ENCODE measurements around the gene SIPA1.
"Not testable (repeated sequence)": the region's sequence is repeated elsewhere in the genome, so short reads cannot be mapped to it uniquely, and the experiment has no call there.

The SIPA1 gene

GRCh38 chr11:65660038-65660437 lies 22.1 kb downstream of the SIPA1 start:
- no peak overlapping the region for H2AFZ ChIP-seq
- H3K4me1 ChIP-seq: no peaks in the 10 kb centered on the region
- no peak overlapping the region for H3K9ac ChIP-seq
- H3K27ac ChIP-seq: no peak overlapping the region
- no peaks in the 10 kb centered on the region for H3K79me2 ChIP-seq
- H3K9me3 ChIP-seq (ENCODE audit: control insufficient read depth, low read length): no peaks in the 10 kb centered on the region
- no peaks in the 10 kb centered on the region for H3K27me3 ChIP-seq (ENCODE audit: control insufficient read depth, insufficient read depth, low read length)
- H3K36me3 ChIP-seq (ENCODE audit: control insufficient read depth, insufficient read depth, low read length): no peaks in the 10 kb centered on the region
- TF ChIP-seq CTCF (IDR thresholded peaks at IDR 0.05): no peak
- no peak overlapping the region for H3K4me3 ChIP-seq (ENCODE audit: low read depth, low read length)
- no peak overlapping the region for H3K4me2 ChIP-seq (ENCODE audit: low read length)

GRCh38 chr11:65660908-65661307 lies 23.0 kb downstream of the SIPA1 start:
- not testable (repeated sequence) for H3K36me3 ChIP-seq (ENCODE audit: control insufficient read depth, insufficient read depth, low read length); H3K27ac ChIP-seq

GRCh38 chr11:65661599-65662246 lies 23.8 kb downstream of the SIPA1 start:
- Histone ChIP-seq H3K36me3 (ENCODE audit: control insufficient read depth, insufficient read depth, low read length) (no peaks in the 10 kb centered on the region), H3K9ac (no peak overlapping the region), H3K27ac (peak overlapping the region; percentile 47), H3K9me3 (ENCODE audit: control insufficient read depth, low read length) (no peaks in the 10 kb centered on the region), H3K4me3 (ENCODE audit: low read depth, low read length) (peak overlapping the region; percentile 74), H2AFZ (no peak overlapping the region), H3K4me2 (ENCODE audit: low read length) (peak overlapping the region; percentile 89), H3K79me2 (no peaks in the 10 kb centered on the region), H3K4me1 (no peaks in the 10 kb centered on the region), H3K27me3 (ENCODE audit: control insufficient read depth, insufficient read depth, low read length) (no peaks in the 10 kb centered on the region)
- TF ChIP-seq CTCF (IDR thresholded peaks at IDR 0.05): no peak

More at GRCh38 chr11:65660908-65661307, 23.0 kb downstream of the SIPA1 start:
- H3K9me3 ChIP-seq (ENCODE audit: control insufficient read depth, low read length); H3K4me2 ChIP-seq (ENCODE audit: low read length); H2AFZ ChIP-seq; H3K79me2 ChIP-seq; H3K4me3 ChIP-seq (ENCODE audit: low read depth, low read length); H3K27me3 ChIP-seq (ENCODE audit: control insufficient read depth, insufficient read depth, low read length); H3K9ac ChIP-seq; H3K4me1 ChIP-seq: not testable (repeated sequence)

- Histone ChIP-seq H3K4me1 (no peaks in the 10 kb centered on the region), H3K4me2 (ENCODE audit: low read length) (peak overlapping the region; percentile 89), H3K27me3 (ENCODE audit: control insufficient read depth, insufficient read depth, low read length) (no peaks in the 10 kb centered on the region), H2AFZ (no peak overlapping the region), H3K27ac (peak overlapping the region; percentile 47), H3K9me3 (ENCODE audit: control insufficient read depth, low read length) (no peaks in the 10 kb centered on the region), H3K9ac (no peak overlapping the region), H3K79me2 (no peaks in the 10 kb centered on the region), H3K4me3 (ENCODE audit: low read depth, low read length) (peak overlapping the region; percentile 74), H3K36me3 (ENCODE audit: control insufficient read depth, insufficient read depth, low read length) (no peaks in the 10 kb centered on the region)
- no peak for TF ChIP-seq CTCF (IDR thresholded peaks at IDR 0.05)
Observed at GRCh38 chr11:65662247-65662798, 24.4 kb downstream of the SIPA1 start.

GRCh38 chr11:65662799-65663638 lies 25.1 kb downstream of the SIPA1 start, which contains the start of gene RELA:
Gene RELA, minus strand, starts transcription at chr11:65662916. Its CDS starts 84 bp downstream, at chr11:65662832.
- TF ChIP-seq CTCF (IDR thresholded peaks at IDR 0.05): no peak
- peak within 1 kb of the TSS; percentile 83 for H2AFZ ChIP-seq
- H3K27ac ChIP-seq: peak within 1 kb of the TSS; percentile 97
- H3K36me3 ChIP-seq (ENCODE audit: control insufficient read depth, insufficient read depth, low read length): no peaks in the 10 kb centered on the region
- H3K79me2 ChIP-seq: no peaks in the 10 kb centered on the region
- H3K4me3 ChIP-seq (ENCODE audit: low read depth, low read length): peak within 1 kb of the TSS; percentile 83
- peak within 1 kb of the TSS; percentile 89 for H3K4me2 ChIP-seq (ENCODE audit: low read length)
- peak within 1 kb of the TSS; percentile 63 for H3K9ac ChIP-seq
- H3K9me3 ChIP-seq (ENCODE audit: control insufficient read depth, low read length): no peaks in the 10 kb centered on the region
- H3K27me3 ChIP-seq (ENCODE audit: control insufficient read depth, insufficient read depth, low read length): no peaks in the 10 kb centered on the region
- H3K4me1 ChIP-seq: no peaks in the 10 kb centered on the region

Data from parathyroid adenoma (tissue), 2 donors.